ENCODE measurements around the gene CNPPD1.

DNA sequence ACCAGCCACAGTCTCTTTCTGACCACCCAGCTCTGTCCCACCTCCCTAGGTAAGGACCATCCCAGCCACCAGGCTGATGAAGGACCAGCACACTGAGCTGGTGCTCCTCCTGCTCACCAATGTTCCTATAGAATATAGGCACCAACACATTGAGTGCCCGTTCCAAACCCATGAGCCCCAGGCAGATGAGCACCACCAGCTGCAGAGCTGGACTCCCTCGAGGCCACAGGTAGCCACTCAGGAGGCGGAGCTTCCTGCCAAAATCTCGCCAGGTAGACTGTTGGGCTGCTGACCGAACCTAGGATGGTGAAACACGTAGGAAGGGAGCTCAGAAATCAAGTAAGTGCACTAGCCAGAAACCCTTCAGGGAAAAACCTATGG lies 39.8 kb upstream of the CNPPD1 start:
- no peak for TF ChIP-seq ATF3 (CRISPR knock-in tag; conservative IDR thresholded peaks at IDR 0.05)
- TF ChIP-seq CTCF (IDR thresholded peaks at IDR 0.05) = no peak
- no peak for TF ChIP-seq TCF7 (CRISPR knock-in tag; IDR thresholded peaks at IDR 0.05; ENCODE audit: low read depth)
